Neural cell (in vitro differentiated cells): ENCODE results near the gene THRSP. TPM values are rescaled to one million over a fixed set of nuclear protein-coding genes. Genes with fewer than 3 reads are reported as not detected.

Source experiments
- H2AFZ ChIP-seq: fragments of 200-600, 300-800 bp; sonication (generic), shearing (Covaris generic); 2 replicates; pipeline ENCODE4 v1.6.0; 2014; ENCODE audit warnings: low read depth, mild to moderate bottlenecking, antibody characterized with exemption, low read length, moderate library complexity
- H3F3A ChIP-seq: fragments of 200-600 bp; shearing (Covaris generic); 2 replicates; pipeline ENCODE4 v1.6.1; 2016; ENCODE audit warnings: mild to moderate bottlenecking, moderate library complexity, mixed read lengths, antibody characterized with exemption, low read length; ENCODE audit not compliant: insufficient read depth, poor library complexity, severe bottlenecking
- H3K27ac ChIP-seq: fragments of 200-600, 300-800 bp; sonication (generic), shearing (Covaris generic); 2 replicates; pipeline ENCODE4 v1.5.1; 2014; ENCODE audit warnings: mild to moderate bottlenecking, low read length, moderate library complexity
- H3K27me3 ChIP-seq: fragments of 300-800, 200-600 bp; sonication (generic), shearing (Covaris generic); 2 replicates; pipeline ENCODE4 v1.6.0; 2014; ENCODE audit warnings: mild to moderate bottlenecking, low read depth, low read length, moderate library complexity; ENCODE audit not compliant: insufficient read depth
- H3K36me3 ChIP-seq: fragments of 300-800, 200-600 bp; sonication (generic), shearing (Covaris generic); 2 replicates; pipeline ENCODE4 v1.5.1; 2014; ENCODE audit warnings: mild to moderate bottlenecking, antibody characterized with exemption, low read length, moderate library complexity; ENCODE audit not compliant: insufficient read depth
- H3K4me2 ChIP-seq: fragments of 300-800, 200-600 bp; sonication (generic), shearing (Covaris generic); 2 replicates; pipeline ENCODE4 v1.6.0; 2014; ENCODE audit warnings: mild to moderate bottlenecking, low read length
- H3K4me3 ChIP-seq: fragments of 300-800, 200-600 bp; sonication (generic), shearing (Covaris generic); 2 replicates; pipeline ENCODE4 v1.5.1; 2014; ENCODE audit warnings: mild to moderate bottlenecking, low read length, moderate library complexity
- H3K79me2 ChIP-seq: fragments of 200-600 bp; shearing (Covaris generic); replicated peaks from 2 replicates; pipeline ENCODE4 v1.6.0; 2014; ENCODE audit warnings: mild to moderate bottlenecking, low read length, moderate library complexity; ENCODE audit not compliant: insufficient read depth
- H3K9ac ChIP-seq: fragments of 300-800, 200-600 bp; sonication (generic), shearing (Covaris generic); 2 replicates; pipeline ENCODE4 v1.6.1; 2016; ENCODE audit warnings: mild to moderate bottlenecking, low read length, mixed read lengths
- H3K9me2 ChIP-seq: fragments of 200-600 bp; shearing (Covaris generic); 2 replicates; pipeline ENCODE4 v1.6.1; 2016; ENCODE audit warnings: mild to moderate bottlenecking, low read length, mixed read lengths; ENCODE audit not compliant: insufficient read depth
- H3K9me3 ChIP-seq: fragments of 200-600, 300-800 bp; sonication (generic), shearing (Covaris generic); 2 replicates; pipeline ENCODE4 v1.6.1; 2016; ENCODE audit warnings: mild to moderate bottlenecking, mixed run types, low read length, moderate library complexity, mixed read lengths
- H4K20me1 ChIP-seq: fragments of 200-600 bp; shearing (Covaris generic); 2 replicates; pipeline ENCODE4 v1.6.1; 2016; ENCODE audit warnings: mild to moderate bottlenecking, mixed run types; ENCODE audit not compliant: insufficient read depth
- CTCF ChIP-seq: fragments of 450-650 bp; IDR thresholded peaks from 2 replicates; pipeline ENCODE4 v1.5.1; 2014; ENCODE audit warnings: antibody characterized with exemption, mild to moderate bottlenecking, moderate library complexity; ENCODE audit not compliant: poor library complexity, severe bottlenecking
- EP300 ChIP-seq: fragments of 450-650 bp; conservative IDR thresholded peaks from 2 replicates; pipeline ENCODE4 v1.6.1; 2014; ENCODE audit warnings: antibody characterized with exemption, mild to moderate bottlenecking, moderate library complexity; ENCODE audit not compliant: poor library complexity, severe bottlenecking
- EZH2 ChIP-seq: fragments of 200-600, 300-800 bp; shearing (Covaris generic), sonication (generic); IDR thresholded peaks from 2 replicates; pipeline ENCODE4 v1.6.1; 2014; ENCODE audit warnings: antibody characterized with exemption, low read length, borderline replicate concordance, mild to moderate bottlenecking; ENCODE audit not compliant: insufficient read depth, poor library complexity, severe bottlenecking
- MXI1 ChIP-seq: fragments of 450-650 bp; conservative IDR thresholded peaks from 2 replicates; pipeline ENCODE4 v1.6.1; 2014; ENCODE audit warnings: antibody characterized with exemption, mild to moderate bottlenecking; ENCODE audit not compliant: poor library complexity, severe bottlenecking
- POLR2AphosphoS5 ChIP-seq: IDR thresholded peaks from 2 replicates; pipeline ENCODE4 v1.6.1; 2012
- RAD21 ChIP-seq: fragments of 450-650 bp; conservative IDR thresholded peaks from 2 replicates; pipeline ENCODE4 v1.6.1; 2014; ENCODE audit warnings: antibody characterized with exemption, mild to moderate bottlenecking, moderate library complexity
- polyA plus RNA-seq: library from polyadenylated mRNA; depleted of rRNA; stranded (reverse); fragments of >200 nt; gene quantifications from 2 replicates; pipeline ENCODE4 v1.2.3, GENCODE V29; 2014
- TF ChIP-seq, protein P1 (sequence below): IDR thresholded peaks from 2 replicates; pipeline ENCODE4 v1.6.1; 2012; ENCODE audit warnings: borderline replicate concordance

Gene THRSP
- polyA plus RNA-seq, 1 donor from 2014 or later = not detected

DNA sequence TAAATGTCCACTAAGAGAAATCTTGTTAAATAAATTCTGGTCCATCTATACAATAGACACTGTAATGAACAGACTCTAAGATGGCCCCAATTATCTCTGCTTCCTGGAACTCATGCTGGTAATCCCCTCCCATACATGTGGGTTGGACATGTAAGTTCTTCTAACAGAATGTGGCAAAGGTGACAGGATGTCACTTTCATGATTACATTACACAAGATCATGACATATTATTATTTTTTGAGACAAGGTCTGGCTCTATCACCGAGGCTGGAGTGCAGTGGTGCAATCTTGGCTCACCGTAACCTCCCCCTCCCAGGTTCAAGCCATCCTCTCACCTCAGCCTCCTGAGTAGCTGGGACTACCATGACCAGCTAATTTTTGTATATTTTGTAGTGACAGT lies 30.6 kb downstream of the THRSP start:
- TF ChIP-seq CTCF (no peak), POLR2AphosphoS5 (no peak), MXI1 (no peak)
- TF ChIP-seq, protein P1, sequence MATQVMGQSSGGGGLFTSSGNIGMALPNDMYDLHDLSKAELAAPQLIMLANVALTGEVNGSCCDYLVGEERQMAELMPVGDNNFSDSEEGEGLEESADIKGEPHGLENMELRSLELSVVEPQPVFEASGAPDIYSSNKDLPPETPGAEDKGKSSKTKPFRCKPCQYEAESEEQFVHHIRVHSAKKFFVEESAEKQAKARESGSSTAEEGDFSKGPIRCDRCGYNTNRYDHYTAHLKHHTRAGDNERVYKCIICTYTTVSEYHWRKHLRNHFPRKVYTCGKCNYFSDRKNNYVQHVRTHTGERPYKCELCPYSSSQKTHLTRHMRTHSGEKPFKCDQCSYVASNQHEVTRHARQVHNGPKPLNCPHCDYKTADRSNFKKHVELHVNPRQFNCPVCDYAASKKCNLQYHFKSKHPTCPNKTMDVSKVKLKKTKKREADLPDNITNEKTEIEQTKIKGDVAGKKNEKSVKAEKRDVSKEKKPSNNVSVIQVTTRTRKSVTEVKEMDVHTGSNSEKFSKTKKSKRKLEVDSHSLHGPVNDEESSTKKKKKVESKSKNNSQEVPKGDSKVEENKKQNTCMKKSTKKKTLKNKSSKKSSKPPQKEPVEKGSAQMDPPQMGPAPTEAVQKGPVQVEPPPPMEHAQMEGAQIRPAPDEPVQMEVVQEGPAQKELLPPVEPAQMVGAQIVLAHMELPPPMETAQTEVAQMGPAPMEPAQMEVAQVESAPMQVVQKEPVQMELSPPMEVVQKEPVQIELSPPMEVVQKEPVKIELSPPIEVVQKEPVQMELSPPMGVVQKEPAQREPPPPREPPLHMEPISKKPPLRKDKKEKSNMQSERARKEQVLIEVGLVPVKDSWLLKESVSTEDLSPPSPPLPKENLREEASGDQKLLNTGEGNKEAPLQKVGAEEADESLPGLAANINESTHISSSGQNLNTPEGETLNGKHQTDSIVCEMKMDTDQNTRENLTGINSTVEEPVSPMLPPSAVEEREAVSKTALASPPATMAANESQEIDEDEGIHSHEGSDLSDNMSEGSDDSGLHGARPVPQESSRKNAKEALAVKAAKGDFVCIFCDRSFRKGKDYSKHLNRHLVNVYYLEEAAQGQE = no peak
- no peaks in the 10 kb centered on the region for H3K36me3 ChIP-seq
- H3F3A ChIP-seq = no peaks in the 10 kb centered on the region
- H3K79me2 ChIP-seq = no peaks in the 10 kb centered on the region
- H3K27ac ChIP-seq = no peak overlapping the region
- H2AFZ ChIP-seq = no peak overlapping the region
- H3K27me3 ChIP-seq = no peaks in the 10 kb centered on the region
- H3K9me2 ChIP-seq = no peaks in the 10 kb centered on the region
- H3K4me2 ChIP-seq = no peak overlapping the region
- H4K20me1 ChIP-seq = no peaks in the 10 kb centered on the region
- H3K4me3 ChIP-seq = no peak overlapping the region
- H3K9ac ChIP-seq = no peak overlapping the region
- H3K9me3 ChIP-seq = no peaks in the 10 kb centered on the region

DNA sequence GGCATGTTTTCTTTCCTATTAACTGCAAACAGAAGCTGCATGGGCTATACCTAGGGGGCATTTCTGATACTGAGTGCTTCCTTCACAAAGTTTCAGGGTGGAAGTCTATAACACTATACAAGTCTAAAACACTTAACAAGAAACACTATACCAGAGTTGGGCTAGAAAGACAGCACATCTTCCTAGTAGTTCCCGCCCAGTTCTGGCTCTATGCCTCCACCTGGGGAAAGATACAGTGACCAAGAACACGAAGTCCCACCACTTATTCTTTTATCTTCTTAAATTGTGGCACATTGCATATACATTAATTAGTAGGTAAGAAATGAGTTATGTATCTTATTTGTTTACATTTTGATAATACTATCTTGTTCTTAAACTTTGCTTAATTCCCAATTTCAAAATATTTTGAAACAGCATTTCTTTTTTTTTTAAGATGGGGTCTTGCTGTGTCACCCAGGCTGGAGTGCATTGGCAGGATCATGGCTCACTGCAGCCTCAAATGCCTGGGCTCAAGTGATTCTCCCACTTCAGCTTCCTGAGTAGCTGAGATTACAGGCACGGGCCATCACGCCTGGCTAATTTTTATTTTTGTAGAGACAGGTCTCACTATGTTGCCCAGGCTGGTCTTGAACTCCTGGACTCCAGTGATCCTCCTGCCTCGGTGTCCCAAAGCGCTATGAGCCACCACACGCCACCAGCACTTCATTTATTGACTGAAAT lies 34.2 kb downstream of the THRSP start:
- Histone ChIP-seq H3K4me2 (no peak overlapping the region), H3K9me2 (no peaks in the 10 kb centered on the region), H3F3A (no peaks in the 10 kb centered on the region), H3K27me3 (no peaks in the 10 kb centered on the region), H3K27ac (no peak overlapping the region), H2AFZ (no peak overlapping the region), H3K4me3 (no peak overlapping the region), H3K36me3 (no peaks in the 10 kb centered on the region), H3K9ac (no peak overlapping the region), H3K79me2 (no peaks in the 10 kb centered on the region), H4K20me1 (no peaks in the 10 kb centered on the region), H3K9me3 (no peaks in the 10 kb centered on the region)
- TF ChIP-seq EZH2 (no peak), MXI1 (no peak), POLR2AphosphoS5 (no peak), EP300 (no peak), RAD21 (no peak)
- TF ChIP-seq, protein P1 = no peak
